COLO668 (cell line): ENCODE measurements around the gene KCNN3.

Experiments used
- DNase-seq: peaks from one replicate; lab custom pipeline; 2025; ENCODE audit not compliant: unreplicated experiment; lab: John Stamatoyannopoulos, UW

KCNN3 gene

GRCh38 chr1:154735061-154735803 lies 134.8 kb downstream of the KCNN3 start:
- DNase-seq, result no peak

GRCh38 chr1:154733621-154734020 lies 136.5 kb downstream of the KCNN3 start:
- DNase-seq, result no peak

- no peak for DNase-seq
Observed at GRCh38 chr1:154730986-154731489, 139.0 kb downstream of the KCNN3 start.

GRCh38 chr1:154730259-154730658 lies 139.8 kb downstream of the KCNN3 start:
- peak; percentile 28 for DNase-seq

GRCh38 chr1:154729577-154729976 lies 140.5 kb downstream of the KCNN3 start:
- no peak for DNase-seq

DNA sequence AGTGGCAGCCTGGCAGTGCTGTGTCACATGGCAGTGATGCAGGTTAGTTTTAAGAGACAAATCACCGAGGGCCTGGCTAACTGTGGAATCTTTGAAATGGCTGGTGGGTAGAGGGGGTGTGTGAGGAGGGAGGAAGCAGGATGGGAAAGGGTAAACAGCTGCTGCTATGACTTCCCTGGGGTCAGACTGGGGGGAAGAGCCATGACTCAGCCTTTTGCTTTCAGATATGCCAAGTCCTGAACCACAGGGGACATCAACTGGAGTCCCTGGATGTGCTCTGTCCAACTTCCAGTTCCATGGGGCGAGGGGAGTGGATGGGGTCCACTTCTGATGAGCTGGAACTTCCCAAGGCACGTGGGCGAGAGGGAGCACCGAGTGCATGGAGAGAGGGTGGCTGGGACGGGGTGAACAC lies 141.0 kb downstream of the KCNN3 start:
- no peak for DNase-seq

GRCh38 chr1:154726896-154727753 lies 143.0 kb downstream of the KCNN3 start:
- DNase-seq, result no peak

DNA sequence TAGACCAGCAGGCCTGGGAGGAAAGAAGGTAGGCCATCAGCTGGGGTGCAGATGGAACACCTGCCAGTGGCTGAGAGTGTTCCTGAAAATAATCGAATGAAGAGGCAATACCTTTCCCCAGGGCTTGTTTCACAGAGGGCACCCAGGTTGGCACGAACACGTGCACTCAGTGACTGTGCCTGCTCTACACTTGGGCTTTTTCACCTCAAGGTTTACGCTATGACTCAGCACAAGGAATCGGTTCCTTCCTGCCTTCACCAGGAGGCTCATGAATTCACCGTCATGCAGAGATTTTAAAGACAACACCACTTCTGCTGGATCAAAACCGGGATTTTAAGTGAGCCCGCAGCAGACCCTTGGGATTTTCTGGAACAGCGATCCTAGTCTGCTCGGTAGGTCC lies 143.6 kb downstream of the KCNN3 start:
- DNase-seq, result no peak

- no peak for DNase-seq
Observed at GRCh38 chr1:154725865-154726264, 144.2 kb downstream of the KCNN3 start.

DNA sequence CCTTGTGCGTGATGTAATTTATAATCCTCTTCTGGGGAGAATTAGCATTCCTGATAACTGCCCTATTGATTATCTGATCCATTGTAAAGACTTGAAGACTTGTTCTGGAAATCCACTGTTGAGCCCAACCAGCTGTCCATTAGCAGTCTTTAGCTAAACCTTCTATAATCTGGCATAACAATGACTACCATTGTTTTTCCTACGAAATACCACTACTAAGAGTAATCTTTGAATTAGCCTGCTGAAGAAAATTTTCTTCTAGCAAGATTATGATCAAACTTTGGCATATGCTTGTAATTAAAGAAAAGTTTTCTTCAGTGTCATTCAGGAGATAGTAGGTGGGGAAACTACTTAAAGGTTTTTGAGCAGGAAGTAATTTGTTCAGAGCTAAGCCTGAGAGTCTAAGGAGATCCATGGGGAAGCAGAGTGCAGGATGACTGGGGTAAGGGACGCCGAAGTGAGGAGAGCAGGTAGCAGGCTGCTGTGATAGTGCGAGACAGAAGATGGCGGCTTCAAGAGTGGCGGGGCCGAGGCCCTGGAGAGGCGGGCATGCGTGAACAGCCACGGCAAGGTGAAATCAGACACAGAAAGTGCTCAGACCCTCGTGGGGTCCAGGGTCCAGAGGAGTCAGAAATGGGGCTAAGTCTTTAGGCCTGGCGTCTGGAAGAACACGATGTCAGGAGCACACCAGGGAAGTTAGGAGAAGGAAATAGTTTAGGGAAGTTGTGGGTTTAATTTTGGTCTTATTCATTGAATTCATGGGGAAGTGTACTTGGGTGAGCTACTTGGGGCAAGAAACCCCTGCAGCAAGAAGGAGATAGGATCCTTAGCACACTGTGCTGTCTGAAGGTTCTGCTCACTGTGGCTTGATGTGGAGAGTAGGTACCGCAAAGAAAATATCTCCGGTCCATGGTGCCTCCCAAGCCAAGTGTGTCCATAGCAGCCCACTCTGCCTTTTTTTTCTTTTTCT lies 149.5 kb downstream of the KCNN3 start:
- no peak for DNase-seq

DNA sequence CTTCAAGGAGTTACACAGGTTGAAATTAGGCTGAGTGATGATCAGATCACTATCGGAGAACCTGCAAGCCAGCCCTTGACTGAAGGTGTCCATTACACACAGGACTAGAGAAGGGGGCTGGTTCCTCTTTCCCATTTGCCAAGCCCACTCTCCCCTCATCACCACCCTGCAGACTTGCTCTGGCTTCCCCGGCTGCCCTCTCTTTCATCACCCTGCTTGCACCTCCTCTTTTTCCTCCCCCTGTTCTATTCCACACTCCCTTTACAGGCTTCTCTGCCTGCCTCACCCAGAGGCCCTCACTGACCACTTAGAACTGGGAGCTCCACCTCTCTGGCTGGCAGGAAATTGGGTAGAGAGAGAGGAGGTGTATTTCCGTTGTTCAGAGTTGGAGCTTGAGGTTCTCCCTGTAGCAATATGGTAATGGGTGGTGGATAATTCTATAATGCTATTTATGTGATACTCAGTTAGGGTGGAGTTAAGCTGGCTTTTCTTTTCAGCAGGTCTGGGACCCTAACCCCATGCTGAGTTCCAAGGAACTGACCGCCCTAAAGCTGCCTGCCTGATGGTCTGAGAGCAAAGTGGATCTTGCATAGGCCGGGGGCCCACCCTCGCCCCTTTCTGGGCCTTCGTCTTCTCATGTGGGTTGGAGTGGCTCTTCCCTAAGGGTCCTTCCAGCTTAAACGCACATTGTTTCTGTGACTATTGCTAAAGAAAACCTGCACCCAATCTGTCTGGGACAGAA lies 150.3 kb downstream of the KCNN3 start:
- no peak for DNase-seq

DNA sequence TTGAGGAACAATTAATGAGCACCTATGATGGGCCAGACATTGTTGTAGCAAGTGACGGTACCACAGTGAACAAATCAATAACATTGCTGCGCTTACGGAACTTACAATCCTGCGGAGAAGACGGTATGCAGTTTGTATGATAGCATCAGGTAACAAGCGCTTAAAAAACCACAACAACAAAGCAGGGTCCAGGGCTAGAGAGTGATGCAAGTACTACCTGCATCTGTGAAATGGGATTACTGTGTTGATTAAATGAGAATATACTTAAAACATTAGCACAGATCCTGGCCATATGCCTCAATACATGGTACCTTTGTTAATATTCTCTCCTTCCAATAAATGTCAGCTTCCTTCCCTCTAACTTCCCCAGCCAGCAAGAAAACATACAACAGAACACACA lies 151.5 kb downstream of the KCNN3 start:
- DNase-seq, result no peak

DNA sequence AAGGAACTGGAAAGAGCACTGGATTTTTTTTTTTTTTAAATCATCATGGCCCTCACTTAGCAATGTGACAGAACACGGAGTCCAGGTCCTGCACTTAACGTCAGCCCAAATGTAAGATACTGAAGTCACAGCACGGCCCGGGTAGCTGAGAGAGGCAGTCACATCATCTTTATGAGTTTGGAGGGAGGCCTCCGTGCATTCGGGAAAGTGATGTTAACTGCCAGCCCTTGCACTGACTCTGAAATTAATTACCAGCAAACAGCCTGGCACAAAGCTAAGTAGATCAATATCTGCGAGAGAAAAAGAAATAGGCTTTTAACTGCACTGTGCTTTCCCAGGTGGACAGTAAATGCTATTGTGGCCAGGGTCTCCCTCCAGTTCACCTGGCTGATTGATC lies 152.6 kb downstream of the KCNN3 start:
- DNase-seq, result no peak

- no peak for DNase-seq
Observed at GRCh38 chr1:154716614-154717527, 153.2 kb downstream of the KCNN3 start.

DNA sequence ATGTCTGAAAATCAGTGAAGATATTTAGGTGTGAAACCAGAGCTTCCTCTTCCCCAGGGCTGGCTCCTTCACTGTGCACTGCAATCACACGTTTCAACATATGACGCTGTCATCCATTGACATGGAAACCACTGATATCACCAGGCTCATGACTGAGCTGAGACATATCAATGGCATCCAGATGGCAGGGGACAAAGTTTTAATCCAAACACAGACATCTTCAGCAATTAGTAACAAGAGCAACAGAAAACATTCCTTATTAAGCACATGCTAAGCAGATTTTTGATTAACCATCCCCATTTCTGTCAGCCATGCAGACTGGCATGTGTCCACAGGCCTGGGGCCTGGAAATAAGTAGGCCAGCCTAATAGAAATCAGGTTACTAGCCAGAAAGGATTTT lies 154.1 kb downstream of the KCNN3 start:
- DNase-seq, result no peak

DNA sequence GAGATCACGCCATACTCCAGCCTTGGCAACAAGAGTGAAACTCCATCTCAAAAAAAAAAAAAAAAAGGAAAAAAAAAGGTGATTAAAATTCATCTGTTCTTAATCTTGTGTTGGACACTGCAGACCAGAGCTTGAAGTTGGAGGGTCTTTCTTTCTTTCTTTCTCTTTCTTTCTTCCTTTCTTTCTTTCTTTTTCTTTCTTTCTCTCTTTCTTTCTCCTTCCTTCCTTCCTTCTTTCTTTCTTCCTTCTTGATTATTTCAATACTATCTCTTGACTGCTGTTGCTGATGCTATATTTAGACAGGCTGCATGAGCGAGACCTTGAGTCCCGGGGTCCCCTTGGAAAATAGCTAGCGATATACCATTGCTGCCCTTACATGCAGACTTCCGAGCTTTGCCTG lies 154.7 kb downstream of the KCNN3 start:
- DNase-seq, result no peak

DNA sequence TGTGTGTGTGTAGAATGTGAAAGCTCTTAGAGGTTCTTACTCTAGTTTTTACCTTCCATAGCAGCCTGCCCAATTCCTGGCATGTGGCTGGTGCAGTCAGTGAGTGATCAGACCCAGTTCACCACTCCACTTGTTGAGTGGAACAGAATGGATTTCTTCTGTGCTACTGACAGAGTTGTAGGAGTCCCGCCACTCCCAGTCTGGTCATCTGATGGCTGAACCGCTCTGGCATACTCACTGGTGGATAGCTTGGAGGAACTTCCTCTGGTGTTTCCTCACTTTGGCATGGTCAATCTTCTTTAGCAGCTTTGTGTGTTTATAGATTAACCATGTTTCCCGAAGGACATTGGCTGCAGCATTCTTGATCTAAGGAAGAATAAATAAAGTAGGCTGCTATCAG lies 155.4 kb downstream of the KCNN3 start:
- DNase-seq, result no peak

GRCh38 chr1:154714052-154714623 lies 155.9 kb downstream of the KCNN3 start:
- no peak for DNase-seq

DNA sequence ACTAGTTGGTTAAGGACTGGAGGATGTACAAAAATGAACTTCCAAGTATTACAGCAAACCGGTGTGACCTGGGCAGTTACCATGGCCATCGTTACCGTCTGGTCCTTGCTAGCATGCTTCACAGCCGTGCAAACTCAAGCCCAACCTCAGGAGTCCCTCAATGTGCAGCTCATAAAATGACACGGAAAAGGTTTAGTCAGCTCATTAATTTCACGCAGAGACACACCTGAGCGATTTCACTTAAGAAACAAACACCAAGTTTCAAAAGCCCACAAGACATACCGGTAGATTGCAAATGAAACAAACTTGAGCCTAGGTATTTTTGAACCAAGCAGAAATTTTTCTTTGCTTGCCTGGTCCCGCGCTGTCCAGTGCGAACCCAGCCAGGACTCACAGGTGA lies 157.1 kb downstream of the KCNN3 start:
- DNase-seq, result no peak
